ENCODE data around the gene MAPKAPK2. TPM values are rescaled to one million over a fixed set of nuclear protein-coding genes. Genes with fewer than 3 reads are reported as not detected.

Gene MAPKAPK2
- total RNA-seq, 4 donors from 2014 or later, result 115 to 207 (median 140) TPM

DNA sequence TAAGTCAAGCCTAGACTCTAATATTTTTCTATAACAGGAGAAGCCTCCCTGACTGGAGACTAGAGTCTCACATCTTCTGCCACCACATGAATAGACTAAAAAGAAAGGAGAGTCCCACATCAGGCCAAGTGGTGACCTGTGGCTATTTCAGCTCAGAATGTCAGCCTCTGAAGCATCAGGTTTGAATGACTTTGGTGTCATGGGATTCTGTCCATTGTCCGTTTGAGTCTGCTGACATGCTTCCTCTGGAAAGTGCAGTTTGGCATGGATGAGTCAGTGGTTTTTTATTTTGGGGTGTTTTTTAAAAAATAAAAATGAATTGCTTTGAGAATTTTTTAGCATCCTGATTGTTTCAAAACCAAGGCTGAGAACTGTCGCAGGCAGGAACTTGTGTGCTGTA is 29.9 kb upstream of the MAPKAPK2 start:
- peaks cover 20 to 28% of the 10 kb centered on the region in 2 donors for H3K4me1 ChIP-seq
- DNase-seq, result no peak

GRCh38 chr1:206655471-206655882 is 29.2 kb upstream of the MAPKAPK2 start:
- TF ChIP-seq, protein P1, sequence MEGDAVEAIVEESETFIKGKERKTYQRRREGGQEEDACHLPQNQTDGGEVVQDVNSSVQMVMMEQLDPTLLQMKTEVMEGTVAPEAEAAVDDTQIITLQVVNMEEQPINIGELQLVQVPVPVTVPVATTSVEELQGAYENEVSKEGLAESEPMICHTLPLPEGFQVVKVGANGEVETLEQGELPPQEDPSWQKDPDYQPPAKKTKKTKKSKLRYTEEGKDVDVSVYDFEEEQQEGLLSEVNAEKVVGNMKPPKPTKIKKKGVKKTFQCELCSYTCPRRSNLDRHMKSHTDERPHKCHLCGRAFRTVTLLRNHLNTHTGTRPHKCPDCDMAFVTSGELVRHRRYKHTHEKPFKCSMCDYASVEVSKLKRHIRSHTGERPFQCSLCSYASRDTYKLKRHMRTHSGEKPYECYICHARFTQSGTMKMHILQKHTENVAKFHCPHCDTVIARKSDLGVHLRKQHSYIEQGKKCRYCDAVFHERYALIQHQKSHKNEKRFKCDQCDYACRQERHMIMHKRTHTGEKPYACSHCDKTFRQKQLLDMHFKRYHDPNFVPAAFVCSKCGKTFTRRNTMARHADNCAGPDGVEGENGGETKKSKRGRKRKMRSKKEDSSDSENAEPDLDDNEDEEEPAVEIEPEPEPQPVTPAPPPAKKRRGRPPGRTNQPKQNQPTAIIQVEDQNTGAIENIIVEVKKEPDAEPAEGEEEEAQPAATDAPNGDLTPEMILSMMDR (IDR thresholded peaks at IDR 0.05 in 4 of 5, conservative IDR thresholded peaks at IDR 0.05 in 1 of 5), result no peak
- TF ChIP-seq POLR2A (IDR thresholded peaks at IDR 0.05), result no peak
- in situ Hi-C loops (cut with MboI; ENCODE audit: low sequenced_read_pairs in 4 of 4), result loop anchor here in 3 of 4 donors (10.0 to 25.0 kb wide), 4 partner anchors 149 to 259 kb away; no protein-coding TSS in a partner anchor
- H3K4me1 ChIP-seq, result peaks cover 24 to 35% of the 10 kb centered on the region in 2 donors

More for the DNA sequence above, 29.9 kb upstream of the MAPKAPK2 start:
- no peak for ATAC-seq
- Histone ChIP-seq H3K27ac (peak overlapping the region in 2 of 4 donors; percentile 40 to 55), H3K9me3 (no peaks in the 10 kb centered on the region), H3K27me3 (no peaks in the 10 kb centered on the region), H3K36me3 (no peaks in the 10 kb centered on the region), H3K4me3 (no peak overlapping the region)
- in situ Hi-C loops (cut with MboI; ENCODE audit: low sequenced_read_pairs in 4 of 4), result loop anchor here in 3 of 4 donors (10.0 to 25.0 kb wide), 4 partner anchors 150 to 260 kb away; no protein-coding TSS in a partner anchor
- no peak for TF ChIP-seq POLR2A (IDR thresholded peaks at IDR 0.05)
- TF ChIP-seq, protein P1 (IDR thresholded peaks at IDR 0.05 in 4 of 5, conservative IDR thresholded peaks at IDR 0.05 in 1 of 5), result no peak
- intact Hi-C loops (cut with DNase I; ENCODE audit: low total_unique reads), result no loop called here

GRCh38 chr1:206656936-206657335 is 27.8 kb upstream of the MAPKAPK2 start:
- Histone ChIP-seq H3K27ac (no peak overlapping the region), H3K9me3 (no peaks in the 10 kb centered on the region), H3K4me1 (peaks cover 24 to 41% of the 10 kb centered on the region in 2 donors), H3K36me3 (no peaks in the 10 kb centered on the region), H3K27me3 (no peaks in the 10 kb centered on the region), H3K4me3 (no peak overlapping the region)
- intact Hi-C loops (cut with DNase I; ENCODE audit: low total_unique reads) (no loop called here), in situ Hi-C loops (cut with MboI; ENCODE audit: low sequenced_read_pairs in 4 of 4) (loop anchor here in 3 of 4 donors (10.0 to 25.0 kb wide), 4 partner anchors 148 to 258 kb away; no protein-coding TSS in a partner anchor)
- no peak for ATAC-seq
- TF ChIP-seq, protein P1 (IDR thresholded peaks at IDR 0.05 in 4 of 5, conservative IDR thresholded peaks at IDR 0.05 in 1 of 5), result no peak
- no peak for TF ChIP-seq POLR2A (IDR thresholded peaks at IDR 0.05)
- no peak for DNase-seq

More at GRCh38 chr1:206655471-206655882, 29.2 kb upstream of the MAPKAPK2 start:
- H3K27me3 ChIP-seq, result no peaks in the 10 kb centered on the region
- no peak for ATAC-seq
- no peaks in the 10 kb centered on the region for H3K9me3 ChIP-seq
- peak overlapping the region in 3 of 4 donors; percentile 40 to 55 (median 43) for H3K27ac ChIP-seq
- intact Hi-C loops (cut with DNase I; ENCODE audit: low total_unique reads), result no loop called here
- no peak for DNase-seq
- H3K4me3 ChIP-seq, result no peak overlapping the region
- no peaks in the 10 kb centered on the region for H3K36me3 ChIP-seq

- Histone ChIP-seq H3K4me3 (peak overlapping the region in 1 of 4 donors; percentile 45), H3K27ac (peak overlapping the region; percentile 90 to 97 (median 94)), H3K36me3 (no peaks in the 10 kb centered on the region), H3K4me1 (peaks cover 24 to 49% of the 10 kb centered on the region in 2 donors), H3K27me3 (no peaks in the 10 kb centered on the region), H3K9me3 (no peaks in the 10 kb centered on the region)
- DNase-seq, result no peak
- in situ Hi-C loops (cut with MboI; ENCODE audit: low sequenced_read_pairs in 4 of 4), result loop anchor here in 3 of 4 donors (10.0 to 25.0 kb wide), 4 partner anchors 147 to 257 kb away; no protein-coding TSS in a partner anchor
- intact Hi-C loops (cut with DNase I; ENCODE audit: low total_unique reads), result loop anchor here (1.0 kb wide), 3 partner anchors 27 to 254 kb away; partner anchors contain the start of gene MAPKAPK2
- no peak for TF ChIP-seq POLR2A (IDR thresholded peaks at IDR 0.05)
- TF ChIP-seq, protein P1 (IDR thresholded peaks at IDR 0.05 in 4 of 5, conservative IDR thresholded peaks at IDR 0.05 in 1 of 5), result no peak
- no peak for ATAC-seq
These were observed 27.0 kb upstream of the MAPKAPK2 start for GRCh38 chr1:206657751-206658150.
